Breast epithelium (tissue), 4 donors: ENCODE measurements around the gene MIEF2. TPM values are rescaled to one million over a fixed set of nuclear protein-coding genes. Genes with fewer than 3 reads are reported as not detected.

Experiments used
- DNase-seq, 2 donors: peaks; one replicate each; pipeline ENCODE4 v3.0.0-alpha.2; 2019; ENCODE audit warnings: low spot score in 2 of 2
- H3K27ac ChIP-seq, 2 donors: fragments of 200-600 bp; sonication (generic) in 1 of 2; one replicate each; pipeline ENCODE4 v1.5.1; 2016 to 2019; ENCODE audit warnings: mild to moderate bottlenecking in 1 of 2
- H3K27me3 ChIP-seq, 2 donors: fragments of 200-600 bp; sonication (generic) in 1 of 2; one replicate each; pipeline versions ENCODE4 v1.5.1 to v1.6.0; 2017 to 2019; ENCODE audit warnings: control low read depth in 1 of 2, mild to moderate bottlenecking in 1 of 2
- H3K36me3 ChIP-seq: fragments of 200-600 bp; one replicate; pipeline ENCODE4 v1.5.1; 2019
- H3K4me1 ChIP-seq, 2 donors: fragments of 200-600 bp; sonication (generic); one replicate each; pipeline ENCODE4 v1.5.1; 2016 to 2019; ENCODE audit warnings: control low read depth in 1 of 2
- H3K4me3 ChIP-seq, 3 donors: fragments of 200-600 bp; sonication (generic); 1 replicate in 2 of 3; 2 replicates in 1 of 3; pipeline ENCODE4 v1.5.1; 2016 to 2019; ENCODE audit warnings: mild to moderate bottlenecking in 3 of 3, moderate library complexity in 2 of 3
- H3K9me3 ChIP-seq, 2 donors: fragments of 200-600 bp; sonication (generic) in 1 of 2; one replicate each; pipeline ENCODE4 v1.5.1; 2016 to 2019; ENCODE audit warnings: control low read depth in 1 of 2
- CTCF ChIP-seq, 3 donors: fragments of 450-650 bp; IDR thresholded peaks; one replicate each; pipeline ENCODE4 v1.5.1; 2016 to 2017; ENCODE audit warnings: antibody characterized with exemption in 3 of 3, mild to moderate bottlenecking in 3 of 3, moderate library complexity in 3 of 3
- POLR2A ChIP-seq: fragments of 450-650 bp; IDR thresholded peaks from one replicate; pipeline ENCODE4 v1.6.1; 2016; ENCODE audit warnings: antibody characterized with exemption, mild to moderate bottlenecking, moderate library complexity
- POLR2AphosphoS5 ChIP-seq, 3 donors: sonication (generic); formaldehyde crosslinking; IDR thresholded peaks; one replicate each; pipeline ENCODE4 v1.6.1; 2017; ENCODE audit warnings: antibody characterized with exemption in 3 of 3
- intact Hi-C: fragments of 100-400 bp; cut with DNase I; formaldehyde crosslinking; loops from one replicate; pipeline ENCODE4 v1.15.1; 2023; ENCODE audit warnings: low total_unique reads
- total RNA-seq, 3 donors: library from RNA; depleted of rRNA; stranded (reverse); fragments of >200 nt; gene quantifications; one replicate each; pipeline ENCODE4 v1.1.0, GENCODE V29; 2016

The MIEF2 gene
- total RNA-seq, 3 donors from 2014 or later: 9.8 to 29.6 (median 19.0) TPM

DNA sequence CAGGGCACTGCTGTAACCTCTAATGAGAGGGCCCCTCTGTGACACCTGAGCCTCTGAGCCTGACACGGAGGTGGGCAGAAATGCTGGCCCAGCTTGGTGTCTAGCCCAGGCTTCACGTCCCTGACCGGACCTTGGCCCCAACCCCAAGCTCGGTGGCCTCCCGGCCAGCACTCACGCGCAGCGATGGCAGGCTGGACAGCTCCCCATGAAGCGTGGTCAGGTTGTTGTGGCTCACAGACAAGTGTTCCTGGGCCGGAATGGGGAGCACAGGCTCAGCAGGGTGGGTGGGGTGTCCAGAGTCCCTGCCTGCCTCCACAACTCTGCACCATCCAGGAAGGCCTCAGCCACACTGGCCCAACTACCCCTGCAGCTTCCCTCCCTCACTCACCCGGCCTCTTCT lies 4.1 kb upstream of the MIEF2 start:
- TF ChIP-seq POLR2AphosphoS5 (IDR thresholded peaks at IDR 0.05) (no peak), POLR2A (no peak), CTCF (IDR thresholded peaks at IDR 0.05) (no peak)
- Histone ChIP-seq H3K9me3 (no peaks in the 10 kb centered on the region), H3K27ac (peak overlapping the region; percentile 96 to 98), H3K4me3 (peak overlapping the region in 2 of 3 donors; percentile 93 to 94), H3K27me3 (no peaks in the 10 kb centered on the region), H3K36me3 (peaks cover 2% of the 10 kb centered on the region), H3K4me1 (peaks cover 6 to 8% of the 10 kb centered on the region in 2 donors)
- intact Hi-C loops: no loop called here
- no peak for DNase-seq

DNA sequence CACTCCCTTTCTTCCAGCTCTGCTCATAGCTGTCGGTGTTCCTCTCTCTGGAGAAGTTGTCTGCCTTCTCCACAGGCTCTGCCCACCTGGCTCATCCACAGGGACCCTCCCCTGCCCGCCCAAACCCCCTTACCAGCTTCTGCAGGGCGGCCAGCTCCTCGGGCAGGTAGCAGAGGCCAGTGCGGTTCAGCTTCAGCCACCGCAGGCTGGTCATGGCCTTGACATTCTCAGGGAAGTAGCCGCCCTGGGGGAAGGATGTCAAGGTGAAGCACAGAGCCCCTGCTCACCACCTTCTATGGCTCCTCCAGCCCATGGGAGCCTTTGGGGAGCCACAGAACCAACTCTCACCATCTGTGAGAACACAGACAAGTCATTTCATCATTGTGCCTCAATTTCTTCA lies 3.7 kb upstream of the MIEF2 start:
- Histone ChIP-seq H3K27ac (peak overlapping the region; percentile 96 to 98), H3K4me1 (peaks cover 9 to 12% of the 10 kb centered on the region in 2 donors), H3K4me3 (peak overlapping the region; percentile 85 to 94 (median 93)), H3K27me3 (no peaks in the 10 kb centered on the region), H3K36me3 (no peaks in the 10 kb centered on the region), H3K9me3 (no peaks in the 10 kb centered on the region)
- DNase-seq: no peak
- intact Hi-C loops: no loop called here
- no peak for TF ChIP-seq POLR2AphosphoS5 (IDR thresholded peaks at IDR 0.05)
- TF ChIP-seq POLR2A: no peak
- no peak for TF ChIP-seq CTCF (IDR thresholded peaks at IDR 0.05)

- no peaks in the 10 kb centered on the region for H3K36me3 ChIP-seq
- peak overlapping the region; percentile 96 to 98 for H3K27ac ChIP-seq
- H3K4me3 ChIP-seq: peak overlapping the region; percentile 85 to 94 (median 93)
- intact Hi-C loops: no loop called here
- no peaks in the 10 kb centered on the region for H3K9me3 ChIP-seq
- peaks cover 11 to 19% of the 10 kb centered on the region in 2 donors for H3K4me1 ChIP-seq
- DNase-seq: peak; percentile 68 to 69
- TF ChIP-seq CTCF (IDR thresholded peaks at IDR 0.05): no peak
- no peak for TF ChIP-seq POLR2AphosphoS5 (IDR thresholded peaks at IDR 0.05)
- no peak for TF ChIP-seq POLR2A
- H3K27me3 ChIP-seq: no peaks in the 10 kb centered on the region
Observed at GRCh38 chr17:18257268-18257981, 3.0 kb upstream of the MIEF2 start.

- Histone ChIP-seq H3K36me3 (no peaks in the 10 kb centered on the region), H3K4me3 (peak overlapping the region; percentile 85 to 94 (median 93)), H3K27me3 (no peaks in the 10 kb centered on the region), H3K9me3 (no peaks in the 10 kb centered on the region), H3K27ac (peak overlapping the region; percentile 96 to 98), H3K4me1 (peaks cover 11 to 19% of the 10 kb centered on the region in 2 donors)
- peak; percentile 61 to 77 for DNase-seq
- no peak for TF ChIP-seq CTCF (IDR thresholded peaks at IDR 0.05)
- TF ChIP-seq POLR2AphosphoS5 (IDR thresholded peaks at IDR 0.05): no peak
- TF ChIP-seq POLR2A: no peak
- intact Hi-C loops: no loop called here
Observed at GRCh38 chr17:18257982-18258355, 2.5 kb upstream of the MIEF2 start.

GRCh38 chr17:18258356-18259038 lies 2.0 kb upstream of the MIEF2 start, which contains the start of gene FLII:
TSS of gene FLII (minus strand) at chr17:18258738. CDS start at chr17:18258690, 48 bp downstream.
- peak within 1 kb of the TSS; percentile 85 to 94 (median 93) for H3K4me3 ChIP-seq
- no peaks in the 10 kb centered on the region for H3K36me3 ChIP-seq
- peak within 1 kb of the TSS; percentile 96 to 98 for H3K27ac ChIP-seq
- H3K9me3 ChIP-seq: no peaks in the 10 kb centered on the region
- peaks cover 11 to 19% of the 10 kb centered on the region in 2 donors for H3K4me1 ChIP-seq
- no peak for DNase-seq
- H3K27me3 ChIP-seq: no peaks in the 10 kb centered on the region
- intact Hi-C loops: no loop called here
- TF ChIP-seq POLR2A (peak; percentile 33), CTCF (IDR thresholded peaks at IDR 0.05) (no peak), POLR2AphosphoS5 (IDR thresholded peaks at IDR 0.05) (peak; percentile 38 to 55 (median 43))
